Measurements from ENCODE around the gene RALGAPA2. TPM values are rescaled to one million over a fixed set of nuclear protein-coding genes. Genes with fewer than 3 reads are reported as not detected.

Gene RALGAPA2
- total RNA-seq, 1 donor from 2014 or later = 22.5 TPM

DNA sequence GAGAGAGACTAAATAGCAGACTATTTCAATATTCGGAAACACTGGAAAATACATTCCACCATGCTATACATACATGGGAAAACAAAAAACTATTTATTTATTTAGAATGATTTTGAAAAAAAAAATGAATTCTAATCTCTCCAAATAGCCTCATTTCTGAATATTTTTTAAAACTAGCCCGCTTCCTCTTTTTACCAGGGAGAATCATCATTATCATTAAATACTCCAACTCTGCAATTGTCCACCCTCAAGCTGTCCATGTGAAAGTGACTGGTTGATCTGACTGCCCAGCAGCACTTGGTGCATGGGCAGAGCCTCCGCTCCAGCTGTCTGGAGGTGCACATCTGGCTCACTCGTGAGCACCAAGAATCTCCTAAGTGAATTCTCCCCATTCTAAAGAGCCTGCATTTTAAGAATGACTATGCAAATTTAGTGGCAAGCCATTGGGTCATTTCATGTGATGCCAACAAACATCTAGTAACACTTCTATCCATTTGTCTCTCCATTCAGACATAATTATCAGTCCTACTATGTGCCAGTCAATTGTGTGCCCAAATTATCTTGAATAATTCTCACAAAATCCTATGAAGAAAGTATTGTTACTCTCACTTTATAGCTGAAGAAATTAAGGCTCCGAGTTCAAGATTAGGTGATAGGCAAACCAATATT is 279.7 kb downstream of the RALGAPA2 start:
- DNase-seq (ENCODE audit: low spot score) = no peak
- intact Hi-C loops (cut with DNase I) = no loop called here

DNA sequence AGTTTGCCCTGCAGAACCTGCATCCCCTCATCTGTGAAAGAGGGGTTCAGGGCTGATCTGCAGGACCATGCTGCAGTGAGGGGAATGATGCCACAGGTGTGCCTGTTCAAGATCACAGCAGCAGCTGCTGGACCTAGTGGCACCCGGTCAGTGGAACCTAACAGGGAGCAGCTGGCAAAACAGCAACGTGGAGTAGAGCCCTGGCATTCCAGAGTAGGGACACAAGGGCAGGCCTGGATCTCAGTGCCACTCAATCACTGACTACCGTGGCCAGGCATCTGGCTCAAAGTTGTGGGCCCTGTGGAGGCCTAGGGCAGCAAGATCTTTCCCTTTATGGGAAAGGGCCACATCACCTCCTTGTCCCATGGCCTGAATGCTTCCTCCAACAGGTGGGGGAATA is 282.4 kb downstream of the RALGAPA2 start:
- no peak for DNase-seq (ENCODE audit: low spot score)

DNA sequence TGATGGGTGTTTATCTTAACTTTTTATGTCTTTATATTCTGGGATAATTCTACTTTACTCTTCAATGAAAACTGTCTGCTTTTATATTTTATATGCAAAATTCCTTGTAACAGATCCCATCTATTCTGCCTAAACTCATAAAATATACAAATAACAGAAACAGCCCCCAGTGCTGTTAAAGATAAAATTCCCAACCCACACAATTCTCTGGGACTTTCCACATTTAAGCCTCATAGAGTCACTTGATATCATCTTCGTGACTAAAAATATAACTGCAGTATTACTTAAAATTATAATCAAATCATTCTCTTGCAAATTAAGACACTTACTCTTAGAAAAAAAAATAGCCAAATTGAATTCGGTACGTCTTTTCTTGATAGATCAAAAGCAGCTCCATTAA is 284.4 kb downstream of the RALGAPA2 start:
- intact Hi-C loops (cut with DNase I) = no loop called here
- no peak for DNase-seq (ENCODE audit: low spot score)

More for the DNA sequence above, 282.4 kb downstream of the RALGAPA2 start:
- intact Hi-C loops (cut with DNase I) = no loop called here

DNA sequence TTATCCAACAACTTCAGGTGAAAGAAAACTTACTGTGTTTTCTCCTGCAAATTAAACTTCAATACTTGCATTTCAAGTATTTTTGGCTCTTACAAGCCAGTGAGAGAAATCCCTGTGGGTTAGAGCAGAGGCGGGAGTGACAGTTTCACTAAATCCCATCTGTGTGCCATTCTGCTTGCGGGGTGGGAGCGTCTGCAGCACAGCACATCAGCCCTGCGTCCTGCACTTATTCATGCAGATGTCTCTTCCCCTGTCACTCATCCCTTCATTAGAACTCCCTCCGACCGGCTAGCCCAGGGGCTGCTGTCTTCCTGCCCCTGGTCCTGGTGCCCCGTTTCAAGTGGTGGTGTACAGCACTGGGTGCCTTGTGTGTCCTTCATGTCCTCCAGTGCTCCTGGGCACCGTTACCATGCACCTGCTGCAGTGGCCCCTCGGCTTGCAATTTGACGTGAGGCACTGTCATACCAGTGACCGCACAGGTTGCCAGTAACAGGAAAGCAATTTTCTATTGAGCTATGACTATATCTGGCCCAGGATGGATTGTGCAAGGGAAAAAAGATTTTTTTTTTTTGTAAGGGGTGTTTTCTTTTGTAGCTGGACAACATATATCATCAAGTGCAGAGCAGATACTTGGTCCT is 285.1 kb downstream of the RALGAPA2 start:
- intact Hi-C loops (cut with DNase I) = no loop called here
- no peak for DNase-seq (ENCODE audit: low spot score)

DNA sequence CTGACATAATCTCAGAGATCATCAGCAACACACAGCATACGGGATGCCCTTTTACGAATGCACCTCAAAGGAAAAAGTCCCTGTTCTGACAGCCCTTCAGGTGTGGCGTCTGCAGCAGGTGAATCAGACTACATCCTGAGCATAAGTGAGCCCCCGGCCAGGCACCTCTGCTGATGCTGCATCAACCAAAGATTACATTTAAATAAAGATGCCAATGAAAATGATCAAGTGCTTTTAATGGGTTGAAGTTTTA is 285.9 kb downstream of the RALGAPA2 start:
- intact Hi-C loops (cut with DNase I) = no loop called here

DNA sequence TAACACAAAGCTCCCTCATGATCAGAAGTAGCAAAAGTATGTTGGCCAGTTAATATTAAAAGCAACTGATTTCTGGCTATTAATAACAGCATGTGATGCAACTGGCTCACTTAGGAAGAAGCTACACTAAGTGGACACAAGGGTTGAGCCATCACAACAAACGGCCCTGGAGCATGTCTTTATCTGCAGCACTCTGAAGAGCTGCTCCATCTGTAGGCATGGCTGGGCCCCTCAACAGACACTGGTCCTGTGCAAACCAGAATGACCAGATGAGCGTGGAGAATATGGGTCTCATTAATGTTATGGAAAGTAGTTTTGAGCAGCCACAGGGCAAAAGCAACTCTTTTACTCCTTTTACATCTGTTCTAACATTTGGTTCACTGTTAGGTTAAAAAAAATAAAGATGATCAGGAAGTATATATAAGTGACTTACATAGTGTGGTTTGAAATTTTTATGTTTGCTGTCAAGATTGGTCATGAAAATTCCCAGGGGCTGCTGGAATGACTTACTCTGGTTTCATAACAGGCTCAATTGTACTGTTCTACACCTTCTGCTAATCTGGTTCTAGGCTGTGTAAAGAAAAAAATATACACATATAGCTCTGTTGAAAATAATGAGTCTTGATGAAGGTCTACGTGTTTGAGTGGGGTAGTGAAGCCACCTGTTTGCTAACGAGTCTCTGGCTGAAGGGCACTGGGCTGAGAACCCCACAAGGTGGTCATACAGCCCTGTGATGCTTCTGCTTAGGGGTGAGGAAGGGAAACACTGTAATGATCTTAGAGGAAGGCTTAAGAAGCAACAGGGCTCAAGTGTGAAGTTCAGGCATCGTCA is 286.4 kb downstream of the RALGAPA2 start:
- intact Hi-C loops (cut with DNase I) = no loop called here
- no peak for DNase-seq (ENCODE audit: low spot score)

More for the DNA sequence above, 285.9 kb downstream of the RALGAPA2 start:
- no peak for DNase-seq (ENCODE audit: low spot score)

DNA sequence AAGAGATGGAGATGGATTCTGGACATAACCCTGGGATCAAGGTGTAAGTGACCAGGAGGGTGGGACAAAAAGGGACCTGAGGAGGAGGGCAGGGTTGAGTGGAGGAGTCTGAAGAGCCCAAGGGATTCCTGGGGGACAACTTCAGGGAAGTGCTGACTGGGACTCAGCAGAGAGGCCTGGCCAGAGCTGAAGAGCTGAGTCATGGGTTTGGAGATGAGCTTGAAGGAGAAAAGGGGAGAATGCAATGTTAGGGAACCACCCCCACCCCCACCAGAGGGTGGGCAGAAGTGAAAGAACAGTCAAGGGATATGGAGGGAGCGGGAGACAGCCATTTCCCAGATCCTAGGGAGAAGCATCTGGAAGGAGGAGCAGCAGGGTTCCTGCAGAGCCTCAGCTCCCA is 289.3 kb downstream of the RALGAPA2 start:
- intact Hi-C loops (cut with DNase I) = no loop called here

DNA sequence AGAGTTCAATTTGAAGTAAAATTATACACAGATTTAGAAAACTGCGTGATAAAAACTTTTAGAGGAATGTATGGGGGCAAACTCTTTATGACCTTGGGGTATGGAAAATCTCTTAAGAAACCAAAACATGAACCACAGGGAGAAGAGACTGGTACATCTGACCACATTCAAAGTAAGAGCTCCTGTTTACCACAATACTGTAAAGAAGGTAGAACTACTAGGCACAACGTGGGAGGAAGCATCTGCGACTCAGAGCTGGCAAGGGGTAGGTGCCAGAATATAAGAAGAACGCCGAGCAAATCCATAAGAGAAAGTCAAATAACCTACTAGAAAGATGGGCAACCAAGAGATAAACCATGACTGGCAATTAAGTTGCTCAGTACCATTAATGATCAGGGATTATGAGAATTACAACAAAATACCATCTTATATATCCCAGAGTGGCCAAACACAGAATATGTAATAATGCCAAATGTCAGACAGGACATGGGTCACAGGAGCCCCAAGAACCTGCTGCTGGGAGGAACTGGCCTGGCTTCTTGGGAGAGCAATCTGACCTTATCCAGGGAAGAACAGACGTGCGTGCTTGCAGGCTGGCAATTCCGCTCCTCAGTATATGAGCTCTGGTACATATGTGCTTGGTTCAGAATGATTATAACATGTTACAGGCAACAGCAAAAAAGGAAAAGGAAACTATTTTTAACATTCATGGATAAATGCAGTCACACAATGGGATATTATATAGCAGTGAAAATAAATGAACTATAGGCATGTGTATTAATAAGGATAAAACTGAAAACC is 294.4 kb downstream of the RALGAPA2 start:
- DNase-seq (ENCODE audit: low spot score) = no peak
- intact Hi-C loops (cut with DNase I) = no loop called here

More for the DNA sequence above, 289.3 kb downstream of the RALGAPA2 start:
- DNase-seq (ENCODE audit: low spot score) = no peak

DNA sequence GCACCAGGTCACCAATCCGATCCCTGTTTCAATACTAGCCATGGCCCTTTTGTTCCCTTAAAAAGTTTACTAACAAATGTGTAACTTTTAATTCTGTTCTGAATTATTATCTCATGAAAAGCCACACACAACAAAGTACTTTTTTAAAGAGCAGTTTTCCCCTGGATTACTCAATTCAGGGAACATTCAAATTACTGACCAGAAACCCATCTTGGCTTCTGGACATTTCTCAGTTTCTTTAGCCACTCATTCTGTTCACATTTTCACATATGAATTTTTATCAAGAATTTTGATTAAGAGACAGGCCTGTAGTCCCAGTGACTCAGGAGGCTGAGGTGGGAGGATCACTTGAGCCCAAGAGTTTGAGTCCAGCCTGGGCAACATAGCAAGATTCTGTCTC is 297.1 kb downstream of the RALGAPA2 start:
- intact Hi-C loops (cut with DNase I) = no loop called here

DNA sequence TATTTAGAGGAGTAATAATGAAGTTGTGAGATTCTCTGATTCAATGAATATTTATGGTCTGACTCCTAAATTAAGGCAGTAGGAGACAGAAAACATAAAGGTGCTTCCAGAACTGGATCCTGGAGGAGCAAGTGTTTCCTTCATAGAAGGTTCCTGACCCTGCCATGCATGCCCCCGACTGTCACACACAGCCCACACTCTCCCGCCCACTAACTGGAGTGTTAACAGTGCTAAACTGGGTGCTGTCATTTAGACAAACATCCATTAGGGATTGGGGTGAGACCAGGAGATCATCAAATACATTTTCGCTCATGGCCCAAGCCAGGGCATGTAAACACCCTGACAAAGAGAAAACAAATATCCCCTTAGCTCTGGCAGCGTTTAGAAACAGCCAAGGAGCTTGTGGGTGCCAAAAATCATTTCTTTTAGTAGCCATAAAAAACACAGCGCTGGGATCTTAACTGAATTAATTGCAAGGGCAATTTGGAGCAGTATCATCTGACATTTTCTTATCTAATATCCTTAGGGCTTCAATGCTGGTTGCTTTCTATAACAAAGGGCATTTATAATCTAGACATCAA is 297.7 kb downstream of the RALGAPA2 start:
- DNase-seq (ENCODE audit: low spot score) = no peak
- intact Hi-C loops (cut with DNase I) = no loop called here

More for the DNA sequence above, 297.1 kb downstream of the RALGAPA2 start:
- DNase-seq (ENCODE audit: low spot score) = no peak

DNA sequence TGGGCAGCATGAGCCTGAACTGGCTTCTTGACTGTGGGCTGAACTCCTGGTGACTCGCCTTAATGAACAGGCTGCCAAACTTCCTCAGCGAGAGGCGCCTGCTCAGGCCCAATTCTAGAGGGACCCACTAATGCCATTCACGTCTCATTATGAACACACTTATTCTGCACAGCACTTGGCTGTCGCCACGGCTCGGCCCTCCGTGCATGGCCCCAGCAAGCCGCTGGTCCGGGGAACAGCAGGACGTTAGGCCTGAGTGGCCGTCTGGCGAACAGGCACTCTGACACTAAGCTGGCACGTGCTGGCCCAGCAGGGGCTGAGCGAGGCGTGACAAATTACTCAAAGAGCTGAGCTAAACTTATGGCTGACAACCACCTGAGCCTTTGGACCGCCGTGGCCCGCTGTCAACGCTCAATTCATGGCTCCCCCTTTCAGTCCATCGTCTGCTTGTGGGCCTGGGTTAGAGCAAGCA is 298.6 kb downstream of the RALGAPA2 start:
- no peak for DNase-seq (ENCODE audit: low spot score)
- intact Hi-C loops (cut with DNase I) = no loop called here

DNA sequence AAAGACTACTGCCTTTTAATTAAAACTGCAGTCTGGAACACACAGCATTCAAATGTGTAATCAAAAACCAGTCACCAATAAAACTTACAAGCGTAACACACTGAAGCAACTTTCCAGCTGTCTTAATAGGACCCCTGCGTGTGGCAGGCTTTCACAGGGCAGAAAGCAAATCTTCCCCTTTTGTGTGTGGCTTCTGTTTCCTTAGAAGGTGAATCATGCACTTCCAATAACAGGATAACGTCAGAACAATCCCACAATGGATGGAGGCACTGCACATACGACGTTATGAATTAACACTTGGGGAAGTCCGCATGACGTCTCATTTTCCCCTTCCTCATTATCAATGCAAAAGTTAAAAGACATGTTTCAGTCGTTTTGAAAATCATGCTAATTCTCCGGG is 299.7 kb downstream of the RALGAPA2 start:
- no peak for DNase-seq (ENCODE audit: low spot score)
- intact Hi-C loops (cut with DNase I) = no loop called here

DNA sequence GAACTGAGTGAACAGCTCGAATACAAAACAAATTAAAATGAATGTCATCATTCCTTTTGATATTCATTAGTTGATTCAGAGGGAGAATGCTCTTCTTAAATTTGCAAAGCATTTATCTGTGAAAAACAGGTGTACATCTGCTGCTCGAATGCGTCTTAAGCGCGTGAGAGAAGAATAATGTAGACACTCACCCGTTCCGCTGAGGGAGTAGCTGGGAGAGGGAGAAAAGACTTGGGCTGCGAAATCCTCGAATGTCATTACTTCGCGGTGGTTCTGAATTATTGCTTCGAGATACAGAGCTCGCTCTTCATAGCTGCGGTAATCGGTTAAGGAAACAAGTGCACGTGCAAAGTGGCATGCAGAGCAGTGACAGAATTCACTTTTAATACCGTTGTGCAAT is 300.6 kb downstream of the RALGAPA2 start:
- intact Hi-C loops (cut with DNase I) = no loop called here
- DNase-seq (ENCODE audit: low spot score) = no peak

DNA sequence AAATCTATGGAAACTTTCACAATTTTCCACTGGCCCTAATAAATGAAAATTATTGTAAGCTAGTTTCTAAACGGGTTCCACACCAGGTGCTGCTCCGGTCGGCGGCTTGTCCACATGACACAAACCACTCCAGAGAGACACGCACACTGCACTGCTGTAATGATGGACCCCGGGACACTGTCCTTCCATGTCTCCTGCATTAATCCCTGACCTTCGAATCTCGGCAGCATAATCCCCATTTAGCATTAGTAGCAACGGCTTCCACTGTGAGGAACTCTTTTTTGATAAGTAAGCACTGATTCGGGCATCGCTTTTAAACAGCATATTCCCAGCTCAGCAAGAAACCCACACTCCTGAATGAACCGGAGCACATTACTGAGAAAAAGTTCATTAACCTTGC is 301.0 kb downstream of the RALGAPA2 start:
- intact Hi-C loops (cut with DNase I) = no loop called here
- no peak for DNase-seq (ENCODE audit: low spot score)

DNA sequence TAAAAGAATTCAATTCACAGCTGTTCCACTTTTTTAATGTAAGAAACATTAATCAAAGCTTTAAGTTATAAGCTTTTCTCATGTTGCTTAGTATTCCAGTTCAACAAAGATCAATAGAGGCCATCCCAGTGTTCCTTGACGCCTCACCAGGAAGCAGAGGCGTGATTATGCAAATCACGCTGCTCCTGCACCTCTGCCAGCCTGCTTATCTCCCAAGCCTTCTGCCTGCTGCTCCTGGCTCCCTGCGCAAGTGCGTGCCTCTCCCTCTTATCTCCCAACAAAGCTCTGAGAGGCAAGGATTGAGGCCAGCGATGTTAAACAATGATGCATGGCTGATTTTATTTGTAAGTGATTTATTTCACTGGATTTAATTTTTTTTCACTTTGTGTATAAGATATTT is 301.8 kb downstream of the RALGAPA2 start:
- DNase-seq (ENCODE audit: low spot score) = no peak
- intact Hi-C loops (cut with DNase I) = no loop called here

DNA sequence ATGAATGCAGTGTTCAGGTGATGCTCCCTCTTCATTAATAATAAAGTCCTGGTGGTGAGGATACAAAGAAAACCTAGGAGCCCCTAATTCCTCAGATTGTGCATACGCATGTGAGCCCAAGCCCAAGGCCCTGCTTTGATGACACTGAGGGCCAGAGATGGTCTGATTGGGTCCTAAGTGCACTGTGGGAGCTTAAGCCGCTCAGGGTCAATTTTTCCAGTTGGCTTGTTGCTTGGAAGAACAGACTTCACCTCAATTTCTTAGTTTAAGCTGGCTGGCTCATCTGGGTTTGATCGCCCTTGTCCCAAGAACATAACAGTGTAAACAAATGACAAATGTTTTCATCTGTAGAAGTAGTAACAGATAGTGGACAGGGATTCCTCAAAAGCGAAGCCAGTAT is 303.1 kb downstream of the RALGAPA2 start:
- intact Hi-C loops (cut with DNase I) = no loop called here
- DNase-seq (ENCODE audit: low spot score) = no peak

DNA sequence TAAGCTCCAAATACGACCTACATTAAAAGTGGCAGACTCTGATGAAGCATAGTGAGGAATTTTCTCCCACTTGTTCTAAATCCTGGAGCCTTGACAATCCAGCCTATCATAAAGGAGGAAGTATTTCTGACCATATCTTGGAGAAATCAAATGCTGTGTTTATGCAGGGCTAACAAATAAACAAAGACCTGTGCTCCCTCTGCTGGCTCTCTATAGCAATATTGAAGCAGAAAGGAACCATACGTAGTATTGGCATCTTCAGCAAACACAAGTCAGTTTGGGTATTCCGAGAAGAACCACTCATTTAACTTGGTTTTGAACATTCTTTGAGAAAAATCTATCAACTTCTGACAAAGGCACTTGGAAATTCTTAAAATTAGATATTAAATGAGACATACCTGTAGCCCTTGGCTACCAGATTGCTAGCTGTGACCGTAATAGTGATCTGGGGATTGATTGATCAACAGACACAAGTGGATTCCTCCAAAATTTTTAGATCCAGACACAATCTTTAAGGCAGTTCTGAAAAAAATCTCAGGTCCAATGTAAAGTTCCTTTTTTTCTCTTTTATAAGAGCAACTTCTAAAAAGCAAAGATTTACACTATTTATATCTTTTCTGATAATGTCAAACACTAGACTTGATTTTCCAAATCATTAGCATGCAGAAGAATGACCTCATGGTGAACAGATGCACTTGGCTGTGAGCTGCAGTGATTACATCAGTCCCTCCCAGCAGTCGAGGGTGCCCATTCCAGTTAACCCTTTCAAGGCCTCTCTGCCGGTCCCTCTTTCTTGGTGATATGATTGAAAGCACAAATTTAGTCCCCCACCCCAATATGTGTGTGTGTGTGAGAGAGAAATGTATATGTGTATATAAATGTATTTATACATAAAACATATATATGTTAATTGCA is 304.3 kb downstream of the RALGAPA2 start:
- intact Hi-C loops (cut with DNase I) = no loop called here
- no peak for DNase-seq (ENCODE audit: low spot score)

DNA sequence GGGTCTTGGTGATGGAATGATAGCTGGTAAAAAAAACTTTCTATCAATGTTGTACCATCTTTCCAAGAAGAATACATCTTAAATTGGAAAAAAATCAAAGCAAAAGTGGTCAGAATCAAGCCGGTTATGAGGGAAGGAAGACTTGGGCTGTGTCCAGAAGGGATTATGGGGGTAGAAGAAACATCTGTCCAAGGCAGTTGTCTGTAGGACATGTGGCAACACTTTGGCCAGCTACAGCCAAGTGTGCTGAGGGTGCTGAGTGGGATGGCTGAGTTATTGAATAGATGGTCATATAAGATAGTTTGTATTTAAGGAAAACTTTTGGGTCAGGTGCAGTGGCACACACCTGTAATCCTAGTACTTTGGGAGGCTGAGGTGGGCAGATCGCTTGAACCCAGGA is 306.1 kb downstream of the RALGAPA2 start:
- intact Hi-C loops (cut with DNase I) = no loop called here
- DNase-seq (ENCODE audit: low spot score) = no peak

DNA sequence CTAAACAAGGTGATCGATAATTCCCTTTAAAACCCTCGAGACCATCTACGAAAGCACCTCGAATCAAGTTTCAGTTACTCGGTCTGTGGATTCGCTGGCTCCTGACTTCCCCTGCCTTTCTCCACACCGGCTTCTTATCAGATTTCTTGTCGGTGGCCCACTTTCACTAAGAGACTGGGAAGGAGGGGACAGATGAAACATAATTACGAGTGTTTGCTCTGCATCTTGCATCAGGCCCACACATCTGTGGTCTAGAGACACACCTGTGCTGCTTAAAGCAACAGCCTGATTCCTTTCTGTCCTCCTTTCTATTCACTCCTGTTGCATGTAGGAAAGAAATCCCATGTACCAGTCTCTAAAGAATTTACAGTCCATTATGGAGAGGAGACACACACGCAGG is 306.8 kb downstream of the RALGAPA2 start:
- intact Hi-C loops (cut with DNase I) = no loop called here
- no peak for DNase-seq (ENCODE audit: low spot score)

All from cardiac septum (tissue), 1 donor.